Hematopoietic multipotent progenitor cell treated with erythropoietin and hydrocortisone succinate and interleukin-3 and kit ligand, for 6 days (in vitro differentiated cells): ENCODE results near the gene CATSPERD.
A peak's percentile ranks its signal among the peaks of the same experiment; 100 is the strongest.

Experiments used
- DNase-seq: peaks from one replicate; pipeline ENCODE4 v3.0.0-alpha.2; 2015

Gene CATSPERD, protein sequence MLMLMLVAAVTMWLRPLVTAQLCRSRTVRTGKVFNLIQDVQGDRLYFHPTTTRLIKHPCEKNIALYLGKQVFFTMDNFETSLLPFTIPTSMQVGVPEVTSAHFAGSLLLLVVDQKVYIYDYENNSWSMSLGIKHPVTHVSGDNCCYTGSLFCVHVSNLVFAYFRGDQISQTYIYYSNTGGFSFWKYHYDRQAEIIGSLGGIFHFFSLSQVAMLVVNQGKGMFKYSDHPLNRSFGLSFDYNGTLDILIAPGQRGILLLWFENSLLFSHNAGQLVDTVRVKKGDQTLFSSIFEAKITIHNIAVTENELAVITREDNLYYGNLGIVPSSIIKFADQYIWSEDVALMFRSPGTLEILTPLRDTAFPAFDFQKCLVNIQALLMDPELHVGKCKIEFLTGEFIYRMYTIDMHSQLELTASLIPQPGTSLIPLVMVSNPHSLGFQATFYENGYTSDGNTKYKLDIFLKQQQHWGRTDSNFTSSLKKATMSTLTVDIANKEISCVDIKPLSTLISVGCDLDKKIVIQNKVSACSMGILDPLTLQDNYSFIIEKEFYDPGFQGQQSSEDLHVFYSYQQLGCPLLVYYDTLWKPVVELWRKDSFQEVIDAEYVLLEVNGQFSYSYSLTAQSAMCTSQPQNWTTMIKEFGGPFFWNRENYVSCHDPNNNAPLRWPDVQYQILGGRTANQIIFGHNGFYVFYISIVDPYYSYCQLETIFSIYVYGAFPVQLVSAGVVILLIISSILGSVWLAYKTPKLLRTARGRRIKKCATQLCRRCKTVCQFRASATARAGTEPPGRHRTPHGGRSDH

DNA sequence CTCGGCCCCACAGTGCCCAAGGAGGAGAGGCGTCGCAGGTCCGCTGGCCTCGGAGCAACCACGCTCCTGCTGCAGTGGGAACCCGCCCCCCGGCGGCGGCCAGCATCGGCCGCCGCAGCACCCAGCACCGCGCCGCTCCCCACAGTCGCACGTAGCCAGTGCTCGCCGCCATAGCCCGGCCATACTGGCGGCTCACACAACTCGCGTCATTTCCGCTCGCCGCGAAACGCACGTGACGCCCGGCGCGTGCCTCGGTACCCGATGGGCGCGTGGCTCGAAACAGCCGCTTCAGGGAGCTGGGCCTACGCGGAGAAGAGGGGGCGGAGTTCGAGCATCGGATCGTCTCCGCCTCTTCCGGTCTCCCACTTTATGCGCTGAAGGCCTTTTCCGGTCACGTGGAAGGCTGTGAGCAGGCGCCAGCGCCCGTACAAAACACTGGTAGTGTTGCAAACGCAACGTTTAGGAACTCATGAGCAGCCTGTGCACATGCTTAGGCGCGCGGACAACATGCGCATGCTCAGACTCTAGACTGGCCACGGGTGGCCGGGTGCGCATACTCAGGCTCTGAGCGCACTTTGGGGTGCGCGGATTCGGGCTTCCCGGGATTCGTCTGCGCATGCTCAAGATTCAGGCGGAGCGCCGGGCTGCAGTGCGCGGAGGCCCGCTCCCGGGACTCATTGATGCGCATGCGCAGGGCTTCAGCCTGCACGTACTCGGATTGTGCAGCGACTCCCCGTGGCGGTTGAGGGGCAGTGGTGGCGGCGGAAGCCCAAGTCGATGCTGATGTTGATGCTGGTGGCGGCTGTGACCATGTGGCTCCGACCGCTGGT is at the start of gene CATSPERD, which contains the start of gene LONP1:
CATSPERD (plus strand) TSS at position 677 of the 830 bp plus-strand sequence; CDS start at position 778, 101 bp downstream.
LONP1 (minus strand) TSS at position 186 of the 830 bp plus-strand sequence; CDS start at position 172, 14 bp downstream.
- DNase-seq = peak; percentile 99

DNA sequence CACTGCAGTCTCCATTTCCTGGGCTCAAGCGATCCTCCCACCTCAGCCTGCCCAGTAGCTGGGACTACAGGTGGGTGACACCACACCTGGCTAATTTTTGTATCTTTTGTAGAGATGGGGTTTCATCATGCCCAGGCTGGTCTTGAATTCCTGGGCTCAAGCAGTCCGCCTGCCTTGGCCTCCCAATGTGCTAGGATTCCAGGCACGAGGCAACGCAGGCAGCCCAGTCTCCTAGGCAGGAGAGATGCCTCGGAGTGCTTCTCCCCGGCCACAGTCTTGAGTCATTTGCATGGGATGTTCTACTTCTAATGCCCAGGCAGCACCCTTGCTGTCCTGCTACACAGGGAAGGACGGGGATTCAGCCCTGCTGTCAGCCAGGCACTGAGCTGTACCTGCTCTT is 48.8 kb upstream of the CATSPERD start:
- DNase-seq = no peak

DNA sequence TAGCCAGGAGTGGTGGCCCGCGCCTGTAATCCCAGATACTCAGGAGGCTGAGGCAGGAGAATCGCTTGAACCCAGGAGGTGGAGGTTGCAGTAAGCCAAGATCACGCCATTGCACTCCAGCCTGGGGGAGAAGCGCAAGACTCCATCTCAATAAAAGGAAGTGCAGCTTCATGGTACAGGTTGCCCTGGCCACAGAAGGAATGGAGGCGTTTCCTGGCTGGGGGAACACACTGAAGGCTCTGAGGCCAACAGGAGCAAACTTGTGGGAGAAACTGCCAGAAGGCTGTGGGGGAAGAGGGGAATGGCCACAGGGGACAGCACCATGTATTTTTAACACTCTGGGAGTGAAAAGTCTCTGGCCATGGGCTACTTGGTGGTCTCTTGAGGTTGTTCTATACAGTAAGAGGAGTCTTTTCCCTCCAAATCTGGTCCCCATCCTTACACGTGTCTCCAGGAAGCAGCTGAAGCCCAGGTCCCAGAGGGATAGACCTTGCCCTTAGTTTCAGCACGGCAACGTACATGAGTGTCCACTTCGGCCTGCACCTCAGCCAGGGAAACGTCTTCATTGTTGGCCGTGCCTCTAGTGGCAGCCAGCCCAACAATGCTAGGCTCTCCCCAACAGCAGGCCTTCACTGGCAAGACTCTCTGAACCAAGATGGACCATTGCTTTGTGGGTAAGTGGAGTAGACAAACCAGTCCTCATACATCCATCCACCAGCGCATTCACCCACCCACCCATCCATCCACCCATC is 47.6 kb upstream of the CATSPERD start:
- DNase-seq = no peak

DNA sequence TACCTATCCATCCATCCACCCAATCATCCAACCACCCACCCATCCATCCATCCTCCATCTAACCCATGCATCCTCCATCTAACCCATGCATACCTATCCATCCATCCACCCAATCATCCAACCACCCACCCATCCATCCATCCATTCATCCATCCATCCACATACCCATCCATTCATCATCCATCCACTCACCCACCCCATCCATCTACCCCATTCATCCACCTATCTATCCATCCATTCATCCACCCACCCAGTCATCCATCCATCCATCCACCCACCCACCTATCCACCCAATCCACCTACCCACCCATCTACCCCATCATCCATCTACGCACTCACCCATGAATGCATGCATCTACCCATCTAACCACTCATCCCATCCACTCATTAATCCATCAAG is 46.7 kb upstream of the CATSPERD start:
- DNase-seq = no peak

DNA sequence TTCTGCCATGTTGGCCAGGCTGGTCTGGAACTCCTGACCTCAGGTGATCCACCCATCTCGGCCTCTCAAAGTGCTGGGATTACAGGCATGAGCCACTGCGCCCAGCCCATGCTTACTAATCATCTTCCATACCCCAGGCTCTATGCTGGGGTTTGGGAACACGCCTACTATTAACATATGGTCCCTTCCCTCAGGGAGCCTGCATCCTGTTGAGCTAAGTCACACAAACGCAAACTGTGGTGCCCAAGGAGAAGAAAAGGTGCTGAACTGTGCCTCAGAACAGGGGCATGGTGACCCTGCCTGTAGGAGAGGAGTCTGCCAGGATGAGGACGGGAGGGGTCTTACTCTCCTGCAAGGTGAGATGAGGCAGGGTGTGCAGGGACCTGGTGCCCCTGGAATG is 45.7 kb upstream of the CATSPERD start:
- no peak for DNase-seq

DNA sequence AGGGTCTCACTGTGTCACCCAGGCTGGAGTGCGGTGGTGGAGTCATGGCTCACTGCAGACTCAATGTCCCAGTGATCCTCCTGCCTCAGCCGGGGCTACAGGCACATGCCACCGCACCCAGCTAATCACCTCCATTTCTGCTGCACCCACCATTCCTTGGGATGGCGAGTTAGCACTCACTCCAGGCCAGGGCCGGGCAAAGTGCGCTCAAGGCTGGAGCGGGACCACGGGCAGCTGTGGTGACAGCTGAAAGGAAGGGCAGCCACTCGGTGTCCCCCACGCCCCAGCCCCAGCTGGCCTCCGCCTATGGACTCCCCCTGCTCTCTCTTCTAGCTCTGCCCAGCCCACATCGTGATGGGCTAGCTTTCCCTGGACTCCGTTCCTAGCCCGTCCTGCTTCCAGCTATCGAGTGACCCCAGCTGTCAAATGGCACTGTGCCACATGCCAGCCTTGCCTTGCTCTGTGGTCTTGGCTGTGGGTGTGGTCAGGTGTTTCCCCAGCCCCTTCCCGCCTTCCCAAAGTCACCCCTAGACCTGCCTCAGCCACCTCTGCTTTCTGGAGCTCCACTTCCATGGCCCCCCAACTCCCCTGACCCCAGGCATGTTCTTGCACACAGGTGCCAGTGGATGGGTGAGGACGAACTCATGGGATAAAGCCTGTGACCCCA is 44.2 kb upstream of the CATSPERD start:
- DNase-seq = peak; percentile 38

DNA sequence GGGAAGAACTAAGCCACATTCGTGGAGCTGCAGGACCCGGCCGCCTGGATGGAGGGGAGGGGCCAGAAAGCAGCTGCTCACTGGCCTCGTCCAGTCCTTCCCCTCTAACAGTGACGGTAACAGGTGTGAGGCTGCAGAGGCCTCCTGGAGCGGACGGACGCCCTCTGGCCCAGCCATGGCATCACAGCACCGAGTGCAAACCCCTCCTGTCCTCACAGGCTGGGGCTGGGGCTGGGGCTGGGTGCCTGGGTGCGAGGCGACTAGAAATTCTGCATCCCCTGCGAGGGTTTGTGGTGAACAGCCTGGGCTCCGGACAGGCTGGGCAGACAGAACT is 43.7 kb upstream of the CATSPERD start:
- no peak for DNase-seq

DNA sequence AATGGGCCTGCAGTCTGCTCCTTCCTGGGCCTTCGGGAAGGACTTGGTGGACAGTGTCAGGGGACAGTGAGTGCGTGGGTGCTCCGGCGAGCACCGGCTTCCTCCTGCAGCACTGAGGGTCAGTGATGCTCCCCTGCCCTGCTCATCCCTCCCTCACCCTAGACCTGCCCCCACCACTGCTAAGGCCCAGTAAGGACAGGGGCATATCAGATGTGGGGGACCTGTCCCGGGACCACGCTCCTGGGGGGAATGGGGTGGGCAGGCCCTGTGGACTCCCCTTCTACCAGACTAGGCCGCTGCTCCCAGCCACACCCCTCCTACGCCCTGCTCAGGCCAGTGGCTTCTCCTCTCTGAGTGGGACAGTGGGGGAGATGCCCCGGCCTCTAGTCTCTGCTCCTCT is 43.3 kb upstream of the CATSPERD start:
- no peak for DNase-seq

DNA sequence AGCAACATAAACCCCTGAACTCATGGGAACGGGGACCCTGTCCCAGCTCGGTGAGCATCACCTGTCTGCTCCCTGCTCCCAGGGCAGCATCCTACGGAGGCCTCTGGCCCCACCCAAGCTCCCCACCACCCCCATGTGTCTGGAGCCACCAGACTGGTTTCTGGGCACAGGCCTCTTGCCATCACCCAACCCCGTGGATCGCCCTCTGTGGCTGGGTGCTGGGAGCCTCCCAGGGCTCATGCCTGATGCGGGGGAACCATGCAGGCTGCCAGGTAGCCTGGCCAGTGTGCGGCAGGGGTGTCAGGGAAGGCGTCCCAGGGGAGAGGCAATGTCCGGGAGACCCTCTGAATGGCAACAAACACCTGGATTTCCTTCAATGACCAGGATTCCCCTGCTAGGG is 42.9 kb upstream of the CATSPERD start:
- DNase-seq = no peak

DNA sequence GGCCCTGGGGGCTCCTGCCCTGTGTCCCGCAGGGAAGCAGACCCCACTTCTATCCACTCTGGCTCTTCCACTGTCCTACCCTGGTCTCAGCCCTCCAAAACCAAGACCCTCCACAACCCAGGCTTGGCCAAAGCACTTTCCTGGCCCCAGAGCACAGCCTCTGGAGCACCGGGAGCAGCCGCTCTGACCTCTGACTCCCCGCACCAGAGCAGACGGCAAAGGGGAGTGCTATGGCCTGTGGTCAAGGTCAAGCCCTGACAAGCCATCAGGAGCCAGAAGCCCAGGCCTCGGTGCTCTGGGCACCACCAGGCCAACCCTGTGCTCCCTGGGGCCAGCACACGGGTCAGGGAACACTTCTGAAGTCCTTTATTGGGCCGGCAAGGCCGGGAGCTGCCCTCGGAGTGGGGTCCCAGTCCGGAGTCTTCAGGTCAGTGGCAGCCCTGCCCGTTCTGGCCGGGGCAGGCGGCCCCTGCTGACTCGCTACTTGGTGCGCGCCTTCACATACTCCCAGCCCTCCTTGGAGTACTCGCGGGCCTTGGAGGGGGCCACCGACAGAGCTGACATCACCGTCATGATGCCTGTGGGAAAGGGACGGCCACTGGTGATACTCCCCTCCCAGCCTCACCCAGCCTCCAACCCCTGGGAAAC is 42.2 kb upstream of the CATSPERD start:
- DNase-seq = no peak

DNA sequence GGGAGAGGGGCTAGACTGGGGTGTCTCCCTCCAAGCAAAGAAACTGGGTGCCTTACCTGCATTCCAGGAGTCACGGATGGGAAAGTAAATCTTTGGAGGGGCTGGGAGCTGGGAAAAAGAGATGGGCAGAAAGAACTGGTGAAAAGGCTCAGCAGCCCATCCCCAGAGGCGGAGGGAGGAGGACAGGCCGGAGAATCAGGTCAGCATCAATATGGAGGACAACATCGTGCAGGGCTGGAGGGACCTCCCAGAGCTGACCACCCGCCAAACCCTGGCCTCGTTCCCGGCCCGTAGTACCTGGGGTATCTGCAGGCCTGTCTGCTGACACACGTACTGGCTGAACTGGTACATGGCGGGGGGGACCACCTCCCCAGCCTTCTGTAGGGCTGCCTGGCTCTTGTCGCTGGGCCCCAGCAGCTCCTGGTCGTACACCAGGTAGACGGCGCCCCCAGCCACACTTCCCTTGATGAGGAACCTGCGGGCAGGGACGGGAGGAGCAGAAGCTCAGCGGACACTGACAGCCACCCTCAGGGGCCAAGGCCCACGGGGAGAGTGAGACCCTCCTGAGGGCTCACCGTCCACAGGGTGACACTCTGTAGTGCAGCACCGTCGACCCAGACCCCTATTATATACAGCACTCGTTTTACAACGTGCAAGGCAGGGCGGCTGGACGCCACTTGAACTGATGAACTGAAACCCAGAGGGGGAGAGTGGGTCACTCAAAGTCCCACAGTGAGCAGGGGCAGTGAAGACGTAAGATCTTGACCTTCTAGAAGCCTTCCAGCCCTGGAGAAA is 41.0 kb upstream of the CATSPERD start:
- no peak for DNase-seq

DNA sequence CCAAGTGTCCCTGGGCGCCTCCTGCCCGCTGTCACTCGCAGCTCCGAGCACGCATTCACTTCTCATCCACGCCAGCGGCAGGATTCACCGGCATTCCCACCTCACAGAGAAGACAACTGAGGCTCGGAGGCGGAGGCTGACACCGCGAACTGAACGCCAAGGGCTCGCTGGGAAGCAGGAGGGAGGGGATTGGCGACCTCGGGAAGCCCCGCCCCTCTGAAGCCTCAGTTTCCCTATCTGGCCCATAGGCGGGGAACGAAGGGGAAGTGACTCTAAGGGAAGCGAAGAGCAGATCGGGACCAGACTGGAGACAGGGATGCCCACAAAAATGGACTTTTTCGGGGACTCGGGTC is 40.4 kb upstream of the CATSPERD start:
- no peak for DNase-seq

DNA sequence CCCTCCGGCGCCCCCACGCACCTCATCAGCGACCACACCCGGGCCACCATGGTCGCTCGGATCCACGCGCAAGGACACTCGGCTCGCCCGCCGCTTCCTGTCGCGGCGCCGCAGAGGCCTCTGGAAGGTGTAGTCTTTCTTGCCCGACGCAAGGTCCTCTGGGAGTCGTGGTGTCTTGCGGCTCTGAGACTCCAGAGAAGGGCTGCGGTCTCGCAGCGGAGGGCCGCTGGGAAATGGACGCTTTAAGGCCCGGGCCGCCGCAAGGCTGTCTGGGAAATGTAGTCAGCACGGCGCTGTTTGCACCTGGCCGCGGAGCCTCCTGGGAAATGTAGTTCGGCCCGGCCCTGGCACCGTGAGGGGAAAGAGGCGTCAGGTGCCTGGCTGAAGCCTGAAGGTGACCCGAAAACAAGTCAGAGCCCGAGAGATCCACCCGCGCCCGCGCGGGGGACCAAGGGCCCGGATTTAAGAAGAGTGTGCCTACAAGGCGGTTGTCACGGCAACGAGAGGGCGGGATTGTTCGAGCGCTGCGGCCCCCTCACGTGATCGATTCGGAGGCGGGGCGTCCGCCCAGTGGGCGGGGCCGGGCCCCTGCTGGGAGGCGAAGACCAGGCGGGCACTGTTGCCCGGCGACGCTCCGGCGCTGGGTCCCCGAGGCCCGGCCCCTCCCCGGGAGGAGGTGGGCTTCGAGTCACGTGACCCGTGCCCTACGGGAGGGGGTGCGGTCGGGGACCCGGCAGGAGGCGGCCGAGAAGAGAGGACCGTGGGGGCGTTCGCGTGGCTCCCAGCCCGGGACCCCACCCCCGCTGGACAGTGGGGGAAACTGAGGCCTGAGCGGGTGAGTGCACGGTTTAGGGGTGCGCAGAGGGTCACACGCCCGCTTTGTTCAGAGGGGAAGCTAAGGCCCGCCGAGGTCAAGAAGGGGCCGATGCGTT is 39.7 kb upstream of the CATSPERD start, which contains the start of the genes HSD11B1L and MICOS13:
HSD11B1L (plus strand) TSS at position 591 of the 932 bp plus-strand sequence. CDS start 3,806 bp downstream, outside the sequence.
MICOS13 (minus strand) TSS at position 80 of the 932 bp plus-strand sequence; CDS start at position 50, 30 bp downstream.
- DNase-seq = peak; percentile 99

DNA sequence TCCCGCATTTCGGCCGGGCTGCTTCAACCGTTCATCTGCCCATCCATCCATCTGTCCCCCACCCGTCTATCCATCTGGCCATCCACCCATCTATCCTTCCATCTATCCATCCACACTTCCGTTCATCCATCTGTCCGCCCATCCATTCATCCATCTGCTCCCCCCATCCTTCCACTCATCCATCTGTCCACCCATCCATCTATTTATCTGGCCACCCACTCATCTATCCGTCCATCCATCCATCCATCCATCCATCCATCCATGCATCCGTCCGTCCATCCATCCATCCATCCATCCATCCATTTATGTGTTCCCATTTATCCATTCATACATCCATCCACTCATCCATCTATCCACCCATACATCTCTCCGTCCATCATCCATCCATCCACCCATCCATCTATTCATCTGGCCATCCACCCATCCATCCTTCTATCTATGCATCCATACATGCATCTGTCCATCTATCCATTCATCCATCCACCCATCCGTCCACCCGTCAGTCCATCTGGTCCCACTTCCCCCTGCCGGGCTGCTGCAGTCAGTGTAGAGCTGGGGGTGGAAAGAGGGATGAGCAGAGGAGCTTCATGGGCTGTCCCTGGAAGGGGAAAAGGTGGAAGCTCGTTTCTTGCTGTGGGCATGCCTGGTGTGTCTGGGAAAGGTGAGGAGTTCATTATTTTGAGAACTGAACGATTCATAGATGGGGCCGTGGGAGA is 38.9 kb upstream of the CATSPERD start:
- DNase-seq = no peak

DNA sequence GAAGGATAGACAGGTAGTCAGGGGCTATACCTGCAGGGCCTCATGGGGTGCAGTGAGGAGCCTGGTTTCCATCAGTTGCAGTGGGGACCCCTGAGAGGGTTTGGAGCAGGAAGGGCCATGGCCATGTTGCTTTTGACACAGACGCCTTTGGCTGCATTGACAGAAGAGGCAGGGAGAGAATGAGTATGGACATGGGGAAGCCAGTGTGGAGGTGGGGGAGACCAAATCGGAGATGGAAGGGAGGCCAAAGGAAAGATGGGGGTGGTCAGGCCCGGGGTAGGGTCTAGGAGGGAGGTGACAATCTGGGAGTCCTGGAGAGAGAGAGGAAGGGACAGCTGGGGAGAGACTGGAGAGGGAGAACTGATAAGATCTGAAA is 38.3 kb upstream of the CATSPERD start:
- DNase-seq = no peak

DNA sequence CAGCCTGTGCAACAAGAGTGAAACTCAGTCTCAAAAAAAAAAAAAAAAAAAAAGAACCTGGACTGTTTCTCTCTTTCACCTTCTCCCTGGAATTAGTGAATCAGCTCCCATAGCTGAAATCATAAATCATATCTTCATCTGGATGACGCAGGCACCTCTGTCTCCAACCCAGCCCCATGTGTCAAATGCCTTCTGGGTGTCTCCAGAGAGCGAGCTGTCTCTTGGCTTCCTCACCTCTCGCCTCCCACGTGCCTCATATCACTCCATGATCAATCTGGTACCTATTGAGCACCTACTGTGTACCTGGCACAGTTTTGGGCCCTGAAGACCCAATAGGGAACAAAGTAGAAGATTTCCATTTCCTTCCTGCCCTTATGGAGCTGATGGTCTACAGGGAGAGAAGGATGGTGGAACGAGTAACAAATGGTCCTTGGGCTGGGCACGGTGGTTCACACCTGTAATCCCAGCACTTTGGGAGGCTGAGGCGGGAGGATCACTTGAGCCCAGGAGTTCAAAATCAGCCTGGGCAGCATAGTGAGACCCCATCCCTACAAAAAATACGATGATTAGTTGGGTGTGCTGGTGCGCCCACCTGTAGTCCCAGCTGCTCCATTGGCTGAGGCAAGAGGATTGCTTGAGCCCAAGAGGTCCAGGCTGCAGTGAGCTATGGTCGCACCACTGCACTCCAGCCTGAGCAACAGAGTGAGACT is 37.1 kb upstream of the CATSPERD start:
- DNase-seq = no peak

DNA sequence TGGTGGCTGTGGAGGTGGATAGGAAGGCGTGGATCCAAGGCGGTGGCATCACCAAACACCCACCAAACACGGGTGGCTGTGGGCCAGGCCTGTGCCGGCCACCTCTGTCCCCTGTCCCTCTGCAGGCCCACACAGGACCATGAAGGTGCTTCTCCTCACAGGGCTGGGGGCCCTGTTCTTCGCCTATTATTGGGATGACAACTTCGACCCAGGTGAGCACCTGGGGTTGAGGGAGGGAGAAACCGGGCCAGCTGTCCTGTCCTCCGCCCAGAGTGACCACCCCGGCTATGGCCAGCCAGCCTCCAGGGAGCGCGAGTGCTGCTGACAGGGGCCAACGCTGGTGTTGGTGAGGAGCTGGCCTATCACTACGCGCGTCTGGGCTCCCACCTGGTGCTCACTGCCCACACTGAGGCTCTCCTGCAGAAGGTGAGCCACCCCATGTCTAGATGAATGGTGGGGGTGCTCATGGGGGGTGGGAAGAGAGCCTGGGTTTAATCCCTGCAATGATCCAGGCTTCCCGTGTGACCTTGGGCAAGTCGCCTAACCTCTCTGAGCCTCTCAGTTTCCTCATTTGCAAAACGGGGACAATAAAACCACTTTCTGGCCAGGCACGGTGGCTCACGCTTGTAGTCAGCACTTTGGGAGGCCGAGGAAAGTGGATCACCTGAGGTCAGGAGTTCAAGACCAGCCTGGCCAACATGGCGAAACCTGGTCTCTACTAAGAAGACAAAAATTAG is 35.6 kb upstream of the CATSPERD start:
- no peak for DNase-seq
